C4-2B (cell line): Measurements from ENCODE around the gene CCDC201.

Experiments
- CTCF ChIP-seq: fragments of 450-650 bp; conservative IDR thresholded peaks from 2 replicates; pipeline ENCODE4 v1.5.1; 2017; ENCODE audit warnings: mild to moderate bottlenecking
- ZFX ChIP-seq: fragments of 450-650 bp; IDR thresholded peaks from 2 replicates; pipeline ENCODE4 v1.6.1; 2017

GRCh38 chr7:45873035-45873354 is at the start of gene CCDC201:
- no peak for TF ChIP-seq CTCF
- no peak for TF ChIP-seq ZFX
